Measurements from ENCODE around the gene DISC1.

GRCh38 chr1:231839999-231840398 is 213.4 kb downstream of the DISC1 start:
- TF ChIP-seq, protein P1, sequence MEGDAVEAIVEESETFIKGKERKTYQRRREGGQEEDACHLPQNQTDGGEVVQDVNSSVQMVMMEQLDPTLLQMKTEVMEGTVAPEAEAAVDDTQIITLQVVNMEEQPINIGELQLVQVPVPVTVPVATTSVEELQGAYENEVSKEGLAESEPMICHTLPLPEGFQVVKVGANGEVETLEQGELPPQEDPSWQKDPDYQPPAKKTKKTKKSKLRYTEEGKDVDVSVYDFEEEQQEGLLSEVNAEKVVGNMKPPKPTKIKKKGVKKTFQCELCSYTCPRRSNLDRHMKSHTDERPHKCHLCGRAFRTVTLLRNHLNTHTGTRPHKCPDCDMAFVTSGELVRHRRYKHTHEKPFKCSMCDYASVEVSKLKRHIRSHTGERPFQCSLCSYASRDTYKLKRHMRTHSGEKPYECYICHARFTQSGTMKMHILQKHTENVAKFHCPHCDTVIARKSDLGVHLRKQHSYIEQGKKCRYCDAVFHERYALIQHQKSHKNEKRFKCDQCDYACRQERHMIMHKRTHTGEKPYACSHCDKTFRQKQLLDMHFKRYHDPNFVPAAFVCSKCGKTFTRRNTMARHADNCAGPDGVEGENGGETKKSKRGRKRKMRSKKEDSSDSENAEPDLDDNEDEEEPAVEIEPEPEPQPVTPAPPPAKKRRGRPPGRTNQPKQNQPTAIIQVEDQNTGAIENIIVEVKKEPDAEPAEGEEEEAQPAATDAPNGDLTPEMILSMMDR (IDR thresholded peaks at IDR 0.05): no peak
- no peak for TF ChIP-seq POLR2A (IDR thresholded peaks at IDR 0.05)
